SK-N-SH treated with all-trans-retinoic acid at 6 μM for 48 hours (cell line): ENCODE results near the gene LRRFIP1.
A peak's percentile ranks its signal among the peaks of the same experiment; 100 is the strongest.

Experiments used
- ATAC-seq: fragments of 200-7000 bp; cut with Tn5 transposase; 3 replicates; pipeline ENCODE4 v1.9.1; 2020; ENCODE audit warnings: mild to moderate bottlenecking, moderate library complexity
- ARNTL ChIP-seq: fragments of 450-650 bp; formaldehyde crosslinking; IDR thresholded peaks from 2 replicates; pipeline ENCODE4 v1.5.0; 2020; ENCODE audit warnings: low read depth, mild to moderate bottlenecking, moderate library complexity, borderline replicate concordance
- BACH2 ChIP-seq: fragments of 250-450 bp; sonication (Bioruptor Pico); IDR thresholded peaks from 2 replicates; pipeline ENCODE4 v1.9.0; 2021; ENCODE audit warnings: mild to moderate bottlenecking, borderline replicate concordance
- CREB5 ChIP-seq: fragments of 250-450 bp; sonication (Bioruptor Pico); IDR thresholded peaks from 2 replicates; pipeline ENCODE4 v1.5.1; 2020; ENCODE audit warnings: low read depth, mild to moderate bottlenecking, moderate library complexity
- CSDC2 ChIP-seq: fragments of 250-450 bp; sonication (Bioruptor Pico); IDR thresholded peaks from 2 replicates; pipeline ENCODE4 v1.5.0; 2020; ENCODE audit warnings: mild to moderate bottlenecking, moderate library complexity
- ESRRG ChIP-seq: fragments of 250-450 bp; sonication (Bioruptor Pico); IDR thresholded peaks from 2 replicates; pipeline ENCODE4 v1.6.1; 2021; ENCODE audit warnings: mild to moderate bottlenecking
- GLIS3 ChIP-seq: fragments of 250-450 bp; sonication (Bioruptor Pico); IDR thresholded peaks from 2 replicates; pipeline ENCODE4 v1.5.0; 2020; ENCODE audit warnings: mild to moderate bottlenecking, moderate library complexity
- PATZ1 ChIP-seq: fragments of 250-450 bp; sonication (Bioruptor Pico); IDR thresholded peaks from 2 replicates; pipeline ENCODE4 v1.8.0; 2020; ENCODE audit warnings: mild to moderate bottlenecking, moderate library complexity, borderline replicate concordance
- PPARA ChIP-seq: fragments of 250-450 bp; sonication (Bioruptor Pico); IDR thresholded peaks from 2 replicates; pipeline ENCODE4 v1.5.0; 2020; ENCODE audit warnings: mild to moderate bottlenecking, borderline replicate concordance
- RARB ChIP-seq: fragments of 250-450 bp; sonication (Bioruptor Pico); IDR thresholded peaks from 2 replicates; pipeline ENCODE4 v1.8.0; 2021; ENCODE audit warnings: mild to moderate bottlenecking, moderate library complexity
- SNAI2 ChIP-seq: fragments of 250-450 bp; sonication (Bioruptor Pico); IDR thresholded peaks from 2 replicates; pipeline ENCODE4 v1.5.0; 2020; ENCODE audit warnings: mild to moderate bottlenecking, moderate library complexity
- TCF4 ChIP-seq: fragments of 250-450 bp; sonication (Bioruptor Pico); IDR thresholded peaks from 2 replicates; pipeline ENCODE4 v1.8.0; 2021; ENCODE audit warnings: mild to moderate bottlenecking, moderate library complexity, borderline replicate concordance
- TOX ChIP-seq: fragments of 250-450 bp; sonication (Bioruptor Pico); IDR thresholded peaks from 2 replicates; pipeline ENCODE4 v1.8.0; 2021; ENCODE audit warnings: mild to moderate bottlenecking, moderate library complexity, borderline replicate concordance
- ZC3H10 ChIP-seq: fragments of 250-450 bp; sonication (Bioruptor Pico); IDR thresholded peaks from 2 replicates; pipeline ENCODE4 v1.5.1; 2021; ENCODE audit warnings: mild to moderate bottlenecking, moderate library complexity
- ZFP30 ChIP-seq: fragments of 450-650 bp; formaldehyde crosslinking; IDR thresholded peaks from 2 replicates; pipeline ENCODE4 v1.5.0; 2022; ENCODE audit warnings: mild to moderate bottlenecking, moderate library complexity
- ZNF565 ChIP-seq: fragments of 450-650 bp; formaldehyde crosslinking; conservative IDR thresholded peaks from 2 replicates; pipeline ENCODE4 v1.5.0; 2020; ENCODE audit warnings: low read depth, mild to moderate bottlenecking, moderate library complexity
- TF ChIP-seq, protein P1 (sequence below): fragments of 250-450 bp; sonication (Bioruptor Pico); IDR thresholded peaks from 2 replicates; pipeline ENCODE4 v1.8.0; 2021; ENCODE audit warnings: low read depth, mild to moderate bottlenecking, moderate library complexity, borderline replicate concordance
- TF ChIP-seq, protein P2 (sequence below): fragments of 250-450 bp; sonication (Bioruptor Pico); IDR thresholded peaks from 2 replicates; pipeline ENCODE4 v1.5.0; 2020; ENCODE audit warnings: mild to moderate bottlenecking, moderate library complexity

The LRRFIP1 gene

GRCh38 chr2:237702441-237703391, 75.3 kb downstream of the LRRFIP1 start:
- TF ChIP-seq ESRRG, result no peak
- TF ChIP-seq BACH2 (CRISPR knock-in tag), result no peak
- TF ChIP-seq TOX, result no peak
- TF ChIP-seq, protein P1, sequence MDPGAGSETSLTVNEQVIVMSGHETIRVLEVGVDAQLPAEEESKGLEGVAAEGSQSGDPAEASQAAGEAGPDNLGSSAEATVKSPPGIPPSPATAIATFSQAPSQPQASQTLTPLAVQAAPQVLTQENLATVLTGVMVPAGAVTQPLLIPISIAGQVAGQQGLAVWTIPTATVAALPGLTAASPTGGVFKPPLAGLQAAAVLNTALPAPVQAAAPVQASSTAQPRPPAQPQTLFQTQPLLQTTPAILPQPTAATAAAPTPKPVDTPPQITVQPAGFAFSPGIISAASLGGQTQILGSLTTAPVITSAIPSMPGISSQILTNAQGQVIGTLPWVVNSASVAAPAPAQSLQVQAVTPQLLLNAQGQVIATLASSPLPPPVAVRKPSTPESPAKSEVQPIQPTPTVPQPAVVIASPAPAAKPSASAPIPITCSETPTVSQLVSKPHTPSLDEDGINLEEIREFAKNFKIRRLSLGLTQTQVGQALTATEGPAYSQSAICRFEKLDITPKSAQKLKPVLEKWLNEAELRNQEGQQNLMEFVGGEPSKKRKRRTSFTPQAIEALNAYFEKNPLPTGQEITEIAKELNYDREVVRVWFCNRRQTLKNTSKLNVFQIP (CRISPR knock-in tag), result no peak
- TF ChIP-seq PATZ1, result peak; percentile 66; the same call in 1 of the 2 replicates
- TF ChIP-seq RARB (CRISPR knock-in tag), result no peak
- TF ChIP-seq GLIS3, result no peak
- TF ChIP-seq TCF4 (CRISPR knock-in tag), result 0 out of 2 replicates have a peak, but pooled peaks have one; percentile 9
- ATAC-seq, result peak; percentile 84

DNA sequence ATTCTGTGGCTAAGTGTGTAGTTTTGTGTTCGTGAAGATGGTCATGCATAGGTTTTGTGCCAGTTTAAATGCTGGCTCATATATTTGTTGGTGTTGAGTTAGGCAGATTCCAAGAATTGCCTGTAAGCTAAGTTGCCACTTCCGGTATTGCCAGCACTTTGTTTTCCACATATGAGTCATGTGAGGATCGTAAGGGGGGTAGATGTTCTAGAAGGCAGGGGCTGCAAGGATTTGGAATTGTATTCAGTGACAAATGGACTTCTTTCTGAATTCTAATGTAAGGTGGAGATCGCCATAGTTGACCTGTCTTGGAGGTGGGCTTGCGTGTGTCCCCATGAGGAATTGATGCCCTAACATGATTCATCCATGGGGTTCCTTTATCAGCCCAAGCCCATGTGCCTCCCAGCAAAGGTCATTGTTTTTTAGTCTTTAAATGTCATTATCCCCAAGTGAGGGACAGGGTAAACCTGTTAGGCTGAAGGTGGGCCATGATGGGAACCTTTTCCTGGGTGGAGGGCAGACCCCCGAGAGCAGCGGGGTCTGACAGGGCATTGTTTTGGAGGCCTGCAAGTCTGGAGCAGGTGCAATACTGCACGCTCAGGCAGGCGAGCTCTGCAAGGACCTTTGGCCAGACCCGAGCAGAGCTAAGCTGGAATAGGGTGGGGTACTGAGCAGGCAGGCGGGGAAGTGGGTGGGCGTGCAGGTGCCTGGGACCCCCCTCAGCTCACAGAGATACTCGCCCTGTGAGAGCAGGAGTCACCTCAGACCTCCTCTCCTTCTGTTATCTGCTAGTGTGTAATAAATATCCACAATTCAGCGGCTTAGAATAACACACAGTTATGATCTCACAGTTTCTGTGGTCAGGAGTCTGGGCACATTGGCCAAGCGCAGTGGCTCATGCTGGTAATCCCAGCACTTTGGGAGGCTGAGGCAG, 77.4 kb downstream of the LRRFIP1 start:
- ATAC-seq, result peak; percentile 1; the same call in 1 of the 3 replicates
- TF ChIP-seq CREB5 (CRISPR knock-in tag), result no peak
- no peak for TF ChIP-seq ZFP30 (CRISPR knock-in tag)
- no peak for TF ChIP-seq RARB (CRISPR knock-in tag)
- TF ChIP-seq ZC3H10 (CRISPR knock-in tag), result no peak
- TF ChIP-seq ZNF565 (CRISPR knock-in tag), result no peak
- TF ChIP-seq ARNTL (CRISPR knock-in tag), result no peak
- no peak for TF ChIP-seq ESRRG
- TF ChIP-seq PATZ1, result no peak
- no peak for TF ChIP-seq SNAI2 (CRISPR knock-in tag)
- no peak for TF ChIP-seq BACH2 (CRISPR knock-in tag)
- no peak for TF ChIP-seq TOX
- TF ChIP-seq PPARA (CRISPR knock-in tag), result no peak
- TF ChIP-seq, protein P2, sequence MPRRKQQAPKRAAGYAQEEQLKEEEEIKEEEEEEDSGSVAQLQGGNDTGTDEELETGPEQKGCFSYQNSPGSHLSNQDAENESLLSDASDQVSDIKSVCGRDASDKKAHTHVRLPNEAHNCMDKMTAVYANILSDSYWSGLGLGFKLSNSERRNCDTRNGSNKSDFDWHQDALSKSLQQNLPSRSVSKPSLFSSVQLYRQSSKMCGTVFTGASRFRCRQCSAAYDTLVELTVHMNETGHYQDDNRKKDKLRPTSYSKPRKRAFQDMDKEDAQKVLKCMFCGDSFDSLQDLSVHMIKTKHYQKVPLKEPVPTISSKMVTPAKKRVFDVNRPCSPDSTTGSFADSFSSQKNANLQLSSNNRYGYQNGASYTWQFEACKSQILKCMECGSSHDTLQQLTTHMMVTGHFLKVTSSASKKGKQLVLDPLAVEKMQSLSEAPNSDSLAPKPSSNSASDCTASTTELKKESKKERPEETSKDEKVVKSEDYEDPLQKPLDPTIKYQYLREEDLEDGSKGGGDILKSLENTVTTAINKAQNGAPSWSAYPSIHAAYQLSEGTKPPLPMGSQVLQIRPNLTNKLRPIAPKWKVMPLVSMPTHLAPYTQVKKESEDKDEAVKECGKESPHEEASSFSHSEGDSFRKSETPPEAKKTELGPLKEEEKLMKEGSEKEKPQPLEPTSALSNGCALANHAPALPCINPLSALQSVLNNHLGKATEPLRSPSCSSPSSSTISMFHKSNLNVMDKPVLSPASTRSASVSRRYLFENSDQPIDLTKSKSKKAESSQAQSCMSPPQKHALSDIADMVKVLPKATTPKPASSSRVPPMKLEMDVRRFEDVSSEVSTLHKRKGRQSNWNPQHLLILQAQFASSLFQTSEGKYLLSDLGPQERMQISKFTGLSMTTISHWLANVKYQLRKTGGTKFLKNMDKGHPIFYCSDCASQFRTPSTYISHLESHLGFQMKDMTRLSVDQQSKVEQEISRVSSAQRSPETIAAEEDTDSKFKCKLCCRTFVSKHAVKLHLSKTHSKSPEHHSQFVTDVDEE (CRISPR knock-in tag), result no peak
- TF ChIP-seq, protein P1 (CRISPR knock-in tag), result no peak
- TF ChIP-seq CSDC2 (CRISPR knock-in tag), result no peak
